GM21529 (cell line): ENCODE data around the gene KAZN.
A peak's percentile ranks its signal among the peaks of the same experiment; 100 is the strongest.
"Not testable (repeated sequence)": the region's sequence is repeated elsewhere in the genome, so short reads cannot be mapped to it uniquely, and the experiment has no call there.

ENCODE experiments used
- ATAC-seq: cut with Tn5 transposase; IDR thresholded peaks from one replicate; pipeline ENCODE4 v1.9.1; 2021; ENCODE audit not compliant: unreplicated experiment

The KAZN gene

GRCh38 chr1:15117671-15118325 is 519.3 kb downstream of the KAZN start:
- no peak for ATAC-seq

GRCh38 chr1:15118579-15118978 is 520.1 kb downstream of the KAZN start:
- ATAC-seq: no peak

GRCh38 chr1:15120251-15120945 is 521.9 kb downstream of the KAZN start:
- no peak for ATAC-seq

GRCh38 chr1:15122331-15122730 is 523.8 kb downstream of the KAZN start:
- no peak for ATAC-seq

GRCh38 chr1:15123270-15123669 is 524.8 kb downstream of the KAZN start:
- ATAC-seq: no peak

- no peak for ATAC-seq
Observed at GRCh38 chr1:15123925-15124324, 525.4 kb downstream of the KAZN start.

- ATAC-seq: no peak
Observed at GRCh38 chr1:15124362-15125100, 526.0 kb downstream of the KAZN start.

- ATAC-seq: no peak
Observed at GRCh38 chr1:15125101-15125745, 526.7 kb downstream of the KAZN start.

GRCh38 chr1:15128077-15128476 is 529.6 kb downstream of the KAZN start:
- ATAC-seq: no peak

- peak; percentile 61 for ATAC-seq
Observed at GRCh38 chr1:15128520-15129313, 530.2 kb downstream of the KAZN start.

- no peak for ATAC-seq
Observed at GRCh38 chr1:15129944-15130343, 531.5 kb downstream of the KAZN start.

- ATAC-seq: no peak
Observed at GRCh38 chr1:15130607-15131006, 532.1 kb downstream of the KAZN start.

- ATAC-seq: no peak
Observed at GRCh38 chr1:15132965-15133364, 534.5 kb downstream of the KAZN start.

GRCh38 chr1:15134285-15134684 is 535.8 kb downstream of the KAZN start:
- no peak for ATAC-seq

- not testable (repeated sequence) for ATAC-seq
Observed at GRCh38 chr1:15135604-15136003, 537.1 kb downstream of the KAZN start.

GRCh38 chr1:15137809-15138208 is 539.3 kb downstream of the KAZN start:
- ATAC-seq: no peak

GRCh38 chr1:15139654-15140350 is 541.3 kb downstream of the KAZN start:
- no peak for ATAC-seq

GRCh38 chr1:15141935-15142539 is 543.6 kb downstream of the KAZN start:
- no peak for ATAC-seq

- no peak for ATAC-seq
Observed at GRCh38 chr1:15145327-15145726, 546.8 kb downstream of the KAZN start.
